MCF 10A (cell line): Measurements from ENCODE around the gene LSM14A. TPM values are rescaled to one million over a fixed set of nuclear protein-coding genes. Genes with fewer than 3 reads are reported as not detected.

Source experiments
- BruUV-seq: library from RNA; stranded (reverse); fragments of 400-500 nt; replicated peaks from 2 replicates; lab custom pipeline; 2021; lab: Mats Ljungman, UMichigan
- CTCF ChIA-PET: fragments of 300-600 bp; sonication (Branson Sonifier 250); formaldehyde crosslinking; extraction: SDS; loops from one replicate; lab custom pipeline; 2021; ENCODE audit warnings: antibody characterized with exemption, inconsistent platforms; lab: Yijun Ruan, JAX
- POLR2A ChIA-PET: fragments of 300-600, 350-650 bp; sonication (Branson Sonifier 250); formaldehyde crosslinking; extraction: SDS; loops from one replicate; lab custom pipeline; 2020; ENCODE audit warnings: antibody characterized with exemption, inconsistent platforms; lab: Yijun Ruan, JAX
- DNase-seq: peaks from one replicate; pipeline ENCODE4 v3.0.0-alpha.2; 2018; ENCODE audit not compliant: unreplicated experiment
- H3K27ac Mint-ChIP-seq: one replicate; pipeline ENCODE4 v1.8.0; 2022; ENCODE audit warnings: mild to moderate bottlenecking, low read depth, mixed read lengths; ENCODE audit not compliant: unreplicated experiment
- H3K27me3 Mint-ChIP-seq: one replicate; pipeline ENCODE4 v1.8.0; 2022; ENCODE audit warnings: mixed read lengths; ENCODE audit not compliant: insufficient read depth, unreplicated experiment
- H3K36me3 Mint-ChIP-seq: one replicate; pipeline ENCODE4 v1.8.0; 2022; ENCODE audit warnings: mild to moderate bottlenecking, moderate library complexity, mixed read lengths; ENCODE audit not compliant: insufficient read depth, unreplicated experiment
- H3K4me1 Mint-ChIP-seq: one replicate; pipeline ENCODE4 v1.8.0; 2022; ENCODE audit warnings: mixed read lengths; ENCODE audit not compliant: insufficient read depth, unreplicated experiment
- H3K4me3 Mint-ChIP-seq: one replicate; pipeline ENCODE4 v1.8.0; 2022; ENCODE audit warnings: mild to moderate bottlenecking, moderate library complexity, mixed read lengths; ENCODE audit not compliant: unreplicated experiment
- H3K9me3 Mint-ChIP-seq: one replicate; pipeline ENCODE4 v1.8.0; 2022; ENCODE audit warnings: mixed read lengths; ENCODE audit not compliant: unreplicated experiment
- intact Hi-C: fragments of 100-400 bp; cut with micrococcal nuclease; formaldehyde crosslinking; loops from 2 replicates; pipeline ENCODE4 v1.14.1; 2022
- total RNA-seq: library from RNA; stranded (reverse); gene quantifications from 2 replicates; pipeline ENCODE4 v1.2.3, GENCODE V29; 2022
- TF ChIP-seq, protein P1 (sequence below): fragments of 200-600 bp; IDR thresholded peaks from one replicate; pipeline ENCODE4 v1.8.0; 2022; ENCODE audit warnings: antibody characterized with exemption, mild to moderate bottlenecking; ENCODE audit not compliant: unreplicated experiment

Gene LSM14A
- total RNA-seq, 1 experiment from 2014 or later: 100 TPM

DNA sequence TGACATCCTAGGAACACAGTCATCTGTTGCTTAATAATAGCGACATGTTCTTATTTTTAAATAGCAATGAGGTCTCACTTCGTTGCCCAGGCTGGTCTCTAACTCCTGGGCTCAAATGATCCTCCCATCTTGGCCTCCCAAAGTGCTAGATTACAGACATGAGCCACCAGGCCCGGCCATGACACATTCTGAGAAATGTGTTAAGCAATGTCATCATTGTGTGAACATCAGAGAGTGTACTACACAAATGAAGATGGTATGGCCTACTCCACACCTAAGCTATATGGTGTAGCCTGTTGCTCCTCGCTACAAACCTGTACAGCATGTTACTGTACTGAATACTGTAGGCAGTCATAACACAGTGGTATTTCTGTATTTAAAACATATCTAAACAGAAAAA, 57.4 kb downstream of the LSM14A start:
- ChIA-PET POLR2A (no interaction called here), CTCF (interaction anchor here (1.7 kb wide), 1 partner anchor 10 kb away, joined by 8 read pairs; no protein-coding TSS in a partner anchor)
- Mint-ChIP-seq H3K4me1 (peaks cover 19% of the 10 kb centered on the region), H3K27ac (no peak overlapping the region), H3K4me3 (no peak overlapping the region), H3K36me3 (peaks cover 53% of the 10 kb centered on the region), H3K9me3 (no peaks in the 10 kb centered on the region), H3K27me3 (no peaks in the 10 kb centered on the region)
- no peak for DNase-seq
- BruUV-seq: no TSS peak
- intact Hi-C loops: loop anchor here (5.0 kb wide), 1 partner anchor 108 kb away; no protein-coding TSS in a partner anchor
- TF ChIP-seq, protein P1, sequence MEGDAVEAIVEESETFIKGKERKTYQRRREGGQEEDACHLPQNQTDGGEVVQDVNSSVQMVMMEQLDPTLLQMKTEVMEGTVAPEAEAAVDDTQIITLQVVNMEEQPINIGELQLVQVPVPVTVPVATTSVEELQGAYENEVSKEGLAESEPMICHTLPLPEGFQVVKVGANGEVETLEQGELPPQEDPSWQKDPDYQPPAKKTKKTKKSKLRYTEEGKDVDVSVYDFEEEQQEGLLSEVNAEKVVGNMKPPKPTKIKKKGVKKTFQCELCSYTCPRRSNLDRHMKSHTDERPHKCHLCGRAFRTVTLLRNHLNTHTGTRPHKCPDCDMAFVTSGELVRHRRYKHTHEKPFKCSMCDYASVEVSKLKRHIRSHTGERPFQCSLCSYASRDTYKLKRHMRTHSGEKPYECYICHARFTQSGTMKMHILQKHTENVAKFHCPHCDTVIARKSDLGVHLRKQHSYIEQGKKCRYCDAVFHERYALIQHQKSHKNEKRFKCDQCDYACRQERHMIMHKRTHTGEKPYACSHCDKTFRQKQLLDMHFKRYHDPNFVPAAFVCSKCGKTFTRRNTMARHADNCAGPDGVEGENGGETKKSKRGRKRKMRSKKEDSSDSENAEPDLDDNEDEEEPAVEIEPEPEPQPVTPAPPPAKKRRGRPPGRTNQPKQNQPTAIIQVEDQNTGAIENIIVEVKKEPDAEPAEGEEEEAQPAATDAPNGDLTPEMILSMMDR: no peak

DNA sequence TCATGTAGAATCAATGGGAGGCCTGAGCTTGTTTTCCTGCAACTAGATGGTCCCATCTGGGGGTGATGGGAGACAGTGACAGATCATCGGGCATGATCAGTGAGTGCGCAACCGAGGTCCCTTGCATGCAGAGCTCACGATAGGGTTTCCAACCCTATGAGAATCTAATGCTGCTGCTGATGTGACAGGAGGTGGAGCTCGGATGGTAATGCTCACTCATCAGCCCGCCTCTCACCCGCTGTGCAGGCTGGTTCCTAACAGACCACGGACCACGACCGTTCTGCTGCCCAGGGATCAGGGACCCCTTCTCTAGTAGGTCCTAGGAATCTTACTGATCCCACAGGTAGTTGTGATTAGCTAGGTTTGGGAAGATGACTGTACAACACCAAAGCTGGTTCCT, 58.5 kb downstream of the LSM14A start:
- TF ChIP-seq, protein P1: no peak
- no peak overlapping the region for H3K4me3 Mint-ChIP-seq
- no peak for DNase-seq
- peaks cover 42% of the 10 kb centered on the region for H3K36me3 Mint-ChIP-seq
- BruUV-seq: no TSS peak
- ChIA-PET CTCF (interaction anchor here (0.6 to 1.7 kb wide), 5 partner anchors 9 to 277 kb away, joined by 3 to 8 read pairs (median 4); no protein-coding TSS in a partner anchor), POLR2A (no interaction called here)
- no peaks in the 10 kb centered on the region for H3K27me3 Mint-ChIP-seq
- H3K9me3 Mint-ChIP-seq: no peaks in the 10 kb centered on the region
- H3K4me1 Mint-ChIP-seq: peaks cover 12% of the 10 kb centered on the region
- intact Hi-C loops: loop anchor here (5.0 kb wide), 1 partner anchor 106 kb away; no protein-coding TSS in a partner anchor
- H3K27ac Mint-ChIP-seq: no peak overlapping the region

DNA sequence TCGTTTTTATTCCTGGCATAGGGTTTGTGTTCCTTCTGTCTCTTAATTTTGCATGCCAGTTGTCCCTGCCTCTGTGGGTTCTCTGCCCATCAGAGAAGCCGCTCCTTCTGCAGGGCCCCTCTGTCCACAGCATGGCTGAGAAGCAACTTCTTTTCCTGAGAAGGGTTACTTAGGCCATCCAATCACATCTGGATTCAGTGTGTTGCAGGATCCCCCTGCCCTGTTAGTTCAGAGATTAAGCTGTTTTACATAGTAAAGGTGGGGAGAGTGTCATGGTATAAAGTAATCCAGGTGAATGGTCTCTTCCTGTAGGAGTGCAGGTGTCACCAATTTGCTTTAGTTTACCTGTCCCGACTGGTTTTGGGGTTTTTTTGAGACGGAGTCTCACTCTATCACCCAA, 59.1 kb downstream of the LSM14A start:
- Mint-ChIP-seq H3K4me3 (no peak overlapping the region), H3K27ac (no peak overlapping the region), H3K27me3 (no peaks in the 10 kb centered on the region), H3K36me3 (peaks cover 36% of the 10 kb centered on the region), H3K9me3 (no peaks in the 10 kb centered on the region), H3K4me1 (peaks cover 12% of the 10 kb centered on the region)
- ChIA-PET POLR2A (no interaction called here), CTCF (interaction anchor here (1.0 kb wide), 1 partner anchor 9 kb away, joined by 4 read pairs; no protein-coding TSS in a partner anchor)
- intact Hi-C loops: loop anchor here (5.0 kb wide), 1 partner anchor 106 kb away; no protein-coding TSS in a partner anchor
- no TSS peak for BruUV-seq
- DNase-seq: no peak
- TF ChIP-seq, protein P1: no peak

DNA sequence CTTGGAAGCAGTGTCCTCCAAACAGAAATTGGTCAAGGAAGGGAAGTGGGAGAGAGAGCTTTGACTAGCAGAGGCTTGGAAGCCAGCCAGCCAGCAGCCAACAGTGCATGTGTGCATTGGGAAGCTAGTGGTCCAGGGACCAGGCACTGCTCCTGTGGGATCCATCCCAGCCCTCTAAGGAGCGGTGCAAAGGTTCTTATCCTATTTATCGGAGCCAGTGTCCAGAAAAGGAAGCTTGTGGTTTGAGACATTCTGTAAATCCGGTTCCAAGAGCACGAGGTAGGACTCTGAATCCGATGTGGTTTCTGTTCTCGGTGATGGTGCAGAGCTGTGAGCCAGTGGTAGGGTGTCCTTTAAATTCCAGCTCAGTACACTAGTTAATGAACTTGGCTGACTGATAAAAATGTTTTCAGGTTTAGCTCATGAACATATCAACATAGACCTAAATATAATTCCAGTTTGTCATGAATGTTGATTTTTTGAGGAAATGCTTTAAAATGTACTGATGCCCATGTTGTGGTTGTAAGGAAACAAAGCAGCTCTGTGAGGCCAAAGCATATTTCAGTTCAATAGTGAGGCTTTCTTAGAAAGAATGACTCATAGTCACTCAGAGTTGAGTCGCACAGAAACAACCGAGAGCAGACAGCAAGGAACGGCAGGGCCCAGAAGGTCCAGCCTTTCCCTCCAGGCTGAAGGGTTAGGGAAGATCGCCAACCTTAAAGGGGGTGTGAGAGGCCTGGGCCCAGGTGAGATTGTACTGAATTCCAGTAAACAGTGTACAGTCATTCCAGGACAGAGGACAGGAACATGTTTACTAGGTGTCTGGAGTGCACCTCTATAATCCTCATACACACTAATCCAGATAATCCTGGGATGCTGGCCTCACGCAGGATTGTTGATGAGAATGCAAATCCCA, 60.5 kb downstream of the LSM14A start:
- Mint-ChIP-seq H3K4me3 (no peak overlapping the region), H3K36me3 (peaks cover 28% of the 10 kb centered on the region), H3K27me3 (no peaks in the 10 kb centered on the region), H3K9me3 (no peaks in the 10 kb centered on the region), H3K4me1 (peaks cover 12% of the 10 kb centered on the region), H3K27ac (peak overlapping the region; percentile 55)
- BruUV-seq: no TSS peak
- intact Hi-C loops: loop anchor here (5.0 kb wide), 1 partner anchor 104 kb away; no protein-coding TSS in a partner anchor
- TF ChIP-seq, protein P1: no peak
- CTCF ChIA-PET: interaction anchor here (0.7 to 1.5 kb wide), 8 partner anchors 12 to 802 kb away, joined by 3 to 7 read pairs (median 3); no protein-coding TSS in a partner anchor
- POLR2A ChIA-PET: interaction anchor here (0.6 to 1.3 kb wide), 12 partner anchors 11 to 1543 kb away, joined by 3 to 6 read pairs (median 3); partner anchors contain the start of gene LSM14A
- peak; percentile 71 for DNase-seq
